ENCODE data around the gene ORC4.

DNA sequence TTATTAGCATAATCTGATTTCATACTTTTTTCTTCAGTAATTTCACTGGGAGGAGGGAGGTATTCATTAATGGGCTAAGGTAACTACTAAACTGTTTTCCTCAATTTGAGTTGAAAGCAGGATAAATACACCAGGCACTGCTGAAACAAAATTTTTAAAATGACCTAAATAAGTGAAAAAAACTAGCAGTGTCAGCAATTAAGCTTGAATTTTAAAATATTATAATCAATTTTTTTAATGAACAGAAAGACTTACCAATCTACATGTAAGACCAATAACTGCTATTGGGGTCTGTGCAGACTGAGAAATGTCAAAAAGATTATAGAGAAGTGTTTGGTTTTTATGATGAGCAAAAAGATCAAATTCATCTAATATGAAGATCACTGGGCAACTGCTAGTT, 68.4 kb downstream of the ORC4 start:
- no peak for TF ChIP-seq EZH2 (IDR thresholded peaks at IDR 0.05; ENCODE audit: insufficient read depth, poor library complexity, severe bottlenecking)
- TF ChIP-seq EZH2phosphoT487 (IDR thresholded peaks at IDR 0.05; ENCODE audit: insufficient read depth, low read depth): no peak
